GM21515 (cell line): ENCODE results near the gene SETD6.

Source experiments
- ATAC-seq: cut with Tn5 transposase; IDR thresholded peaks from one replicate; pipeline ENCODE4 v1.9.1; 2021; ENCODE audit not compliant: unreplicated experiment

The SETD6 gene

DNA sequence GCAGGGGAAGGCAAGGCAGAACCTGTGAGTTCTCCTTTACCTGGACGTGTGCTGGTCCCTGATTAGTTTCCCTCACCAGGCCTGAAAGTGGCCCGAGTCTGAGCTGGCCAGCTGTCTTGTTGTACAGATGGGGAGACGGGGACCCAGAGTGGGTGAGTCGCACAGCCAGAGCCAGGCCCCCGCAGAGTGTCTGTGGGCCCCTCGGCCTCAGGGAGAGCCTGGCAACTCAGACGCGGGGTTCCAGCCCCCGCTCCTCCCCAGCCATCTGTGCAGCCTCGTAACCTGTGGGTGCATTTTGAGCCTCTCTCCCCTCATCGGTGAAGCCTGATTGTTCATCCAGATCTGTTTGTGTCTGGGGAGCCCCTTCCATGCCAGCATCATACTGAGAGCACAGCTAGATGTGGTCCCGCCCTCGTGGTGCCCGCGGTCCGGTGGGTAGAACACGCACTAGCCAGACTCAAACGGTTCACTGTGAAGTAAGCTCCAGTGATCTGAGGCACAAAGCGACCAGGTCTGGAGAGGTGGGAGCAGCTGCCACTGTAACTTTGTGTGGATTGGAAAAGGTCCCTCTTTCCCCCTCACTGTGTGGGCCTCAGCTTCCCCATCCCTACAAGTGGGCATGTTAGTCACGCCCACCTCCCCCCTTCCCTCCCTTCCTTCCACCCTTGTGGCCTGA lies 21.4 kb upstream of the SETD6 start:
- ATAC-seq, result no peak

GRCh38 chr16:58494981-58495520 lies 20.3 kb upstream of the SETD6 start:
- ATAC-seq, result peak; percentile 52

- ATAC-seq, result no peak
Measured at GRCh38 chr16:58495521-58496331, 19.6 kb upstream of the SETD6 start.

DNA sequence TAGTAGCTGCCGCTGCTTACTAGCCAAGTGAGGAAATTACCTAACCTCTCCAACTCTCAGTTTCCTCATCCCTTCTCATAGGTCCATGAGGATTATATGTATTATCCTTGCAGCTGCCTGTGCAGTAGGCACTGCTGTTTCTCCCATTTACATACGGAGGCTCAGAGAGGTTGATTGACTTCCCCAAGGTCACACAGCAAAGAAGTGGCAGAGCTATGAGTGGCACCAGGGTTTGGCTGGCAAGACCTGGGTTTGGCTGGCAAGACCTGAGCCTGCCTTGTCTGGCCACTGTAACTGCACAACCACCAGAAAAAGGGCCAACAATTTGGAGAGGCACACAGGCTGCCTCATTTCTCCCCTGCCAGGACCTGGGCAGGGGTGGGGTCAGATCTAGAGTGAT lies 17.8 kb upstream of the SETD6 start:
- ATAC-seq, result no peak

DNA sequence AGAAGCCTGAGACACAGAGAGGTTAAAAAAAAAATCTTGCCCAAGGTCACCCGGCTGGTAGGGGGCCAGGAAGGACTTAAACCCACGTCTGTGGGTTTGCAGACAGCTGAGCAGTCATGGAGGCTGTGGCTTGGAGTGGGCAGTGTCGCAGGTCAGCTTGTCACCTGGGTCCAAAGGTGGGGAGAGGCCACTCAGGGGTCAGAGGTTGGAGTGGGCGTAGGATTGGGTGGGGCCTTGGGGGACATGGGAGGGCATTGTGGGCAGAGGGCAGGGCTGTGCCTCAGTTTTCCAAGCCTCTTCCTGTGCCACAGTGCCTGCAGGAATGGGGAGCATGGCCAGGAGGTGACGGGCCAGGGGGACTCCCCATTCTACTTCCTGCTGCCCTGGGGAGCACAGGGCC lies 17.4 kb upstream of the SETD6 start:
- no peak for ATAC-seq

- no peak for ATAC-seq
Measured at GRCh38 chr16:58498341-58499091, 16.8 kb upstream of the SETD6 start.

DNA sequence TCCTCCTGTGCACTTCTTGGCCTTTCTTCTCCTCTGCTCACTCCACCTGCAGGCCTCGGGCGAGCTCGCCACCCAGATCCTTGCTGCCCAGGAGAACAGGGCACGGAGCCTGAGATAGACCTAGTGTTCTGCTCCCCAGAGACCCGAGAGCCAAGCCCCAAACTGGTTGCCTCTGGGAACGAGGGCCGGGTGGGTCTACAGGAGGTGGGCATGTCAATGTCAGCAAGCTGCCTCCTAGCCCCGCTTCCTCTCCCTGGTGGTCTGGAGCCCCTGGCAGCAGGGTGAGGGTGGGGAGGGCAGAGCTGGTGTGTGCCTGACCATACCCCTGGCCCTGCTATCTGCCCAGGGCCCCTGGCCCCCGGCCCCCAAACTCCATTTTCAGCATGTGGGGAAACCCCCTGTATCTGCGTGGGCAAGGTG lies 16.2 kb upstream of the SETD6 start:
- ATAC-seq, result no peak

- ATAC-seq, result peak; percentile 54
Measured at GRCh38 chr16:58499615-58500351, 15.5 kb upstream of the SETD6 start, which contains the start of gene NDRG4. TSS of gene NDRG4 (plus strand) at chr16:58500143. CDS start at chr16:58500249, 106 bp downstream.

DNA sequence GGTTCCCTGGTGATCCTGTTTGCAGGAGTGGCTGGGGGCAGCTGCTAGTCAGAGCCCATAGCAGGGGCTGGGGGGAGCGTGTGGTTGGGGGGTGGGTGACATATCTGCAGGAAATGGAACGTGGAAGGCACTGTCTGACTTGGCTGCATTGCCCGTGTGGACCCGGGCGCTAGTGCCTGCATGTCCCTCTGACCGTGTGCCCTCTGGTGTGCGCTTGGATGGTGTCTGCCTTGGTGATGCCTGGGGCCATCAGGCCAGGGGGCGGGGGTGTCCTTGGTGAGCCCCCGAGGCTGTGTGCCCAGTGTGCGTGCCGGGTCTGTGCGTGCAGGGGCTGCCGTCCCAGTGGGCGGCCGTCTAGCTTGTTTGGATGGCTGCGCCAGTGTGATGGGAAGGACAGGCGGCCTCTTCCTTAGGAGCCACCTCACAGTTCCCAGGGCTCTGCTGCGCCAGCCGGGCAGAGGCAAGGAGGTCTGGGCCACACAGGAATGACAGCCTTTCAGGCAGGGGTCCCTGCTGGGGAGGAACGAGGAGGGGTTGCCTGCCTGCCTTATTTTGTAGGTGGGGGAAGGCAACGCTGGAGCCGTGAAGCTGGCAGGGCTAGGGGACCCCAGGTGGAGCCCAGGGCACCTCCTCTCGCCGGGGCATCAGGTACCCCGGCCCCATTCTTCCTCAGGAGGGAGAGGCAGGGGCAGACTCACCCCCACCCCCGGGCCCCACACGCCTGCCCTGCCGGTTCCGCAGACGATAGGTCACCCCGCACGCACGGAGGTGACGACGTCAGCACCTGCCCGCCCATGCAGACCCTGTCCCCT lies 14.7 kb upstream of the SETD6 start:
- ATAC-seq, result no peak

- ATAC-seq, result no peak
Measured at GRCh38 chr16:58501242-58502131, 13.8 kb upstream of the SETD6 start.

- no peak for ATAC-seq
Measured at GRCh38 chr16:58502217-58502921, 12.9 kb upstream of the SETD6 start.

DNA sequence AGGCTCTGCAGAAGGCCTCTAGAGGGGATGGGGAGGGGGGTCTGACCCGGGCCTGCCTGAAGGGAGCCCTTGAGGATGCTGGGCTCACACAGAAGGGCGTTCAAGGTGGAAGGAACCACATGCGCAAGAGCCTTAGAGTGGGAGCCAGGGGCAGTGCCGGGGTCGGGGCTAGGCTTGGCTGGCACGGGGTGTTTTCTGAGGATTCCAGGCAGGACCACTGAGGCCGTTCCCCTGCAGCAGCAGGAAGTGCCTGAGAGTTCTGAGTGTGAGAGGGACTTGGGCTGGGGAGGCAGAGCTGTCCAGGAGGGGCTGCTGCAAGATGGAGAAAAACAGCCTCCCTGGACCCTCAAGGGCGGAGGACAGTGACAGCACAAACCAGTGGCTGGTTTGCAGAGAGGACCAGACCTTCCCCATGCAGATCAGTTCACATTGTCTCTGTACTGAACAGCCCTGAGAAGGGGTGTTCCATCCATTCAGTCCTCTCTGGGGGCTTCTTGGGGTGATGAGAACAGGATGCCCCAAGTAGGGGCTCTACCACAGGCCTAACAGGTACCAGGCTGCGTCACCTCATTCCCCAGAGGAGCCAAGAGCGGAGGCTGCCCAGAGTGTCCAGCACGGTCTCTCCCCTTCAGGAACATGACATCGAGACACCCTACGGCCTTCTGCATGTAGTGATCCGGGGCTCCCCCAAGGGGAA lies 12.0 kb upstream of the SETD6 start:
- no peak for ATAC-seq

GRCh38 chr16:58503863-58504688 lies 11.2 kb upstream of the SETD6 start:
- no peak for ATAC-seq

DNA sequence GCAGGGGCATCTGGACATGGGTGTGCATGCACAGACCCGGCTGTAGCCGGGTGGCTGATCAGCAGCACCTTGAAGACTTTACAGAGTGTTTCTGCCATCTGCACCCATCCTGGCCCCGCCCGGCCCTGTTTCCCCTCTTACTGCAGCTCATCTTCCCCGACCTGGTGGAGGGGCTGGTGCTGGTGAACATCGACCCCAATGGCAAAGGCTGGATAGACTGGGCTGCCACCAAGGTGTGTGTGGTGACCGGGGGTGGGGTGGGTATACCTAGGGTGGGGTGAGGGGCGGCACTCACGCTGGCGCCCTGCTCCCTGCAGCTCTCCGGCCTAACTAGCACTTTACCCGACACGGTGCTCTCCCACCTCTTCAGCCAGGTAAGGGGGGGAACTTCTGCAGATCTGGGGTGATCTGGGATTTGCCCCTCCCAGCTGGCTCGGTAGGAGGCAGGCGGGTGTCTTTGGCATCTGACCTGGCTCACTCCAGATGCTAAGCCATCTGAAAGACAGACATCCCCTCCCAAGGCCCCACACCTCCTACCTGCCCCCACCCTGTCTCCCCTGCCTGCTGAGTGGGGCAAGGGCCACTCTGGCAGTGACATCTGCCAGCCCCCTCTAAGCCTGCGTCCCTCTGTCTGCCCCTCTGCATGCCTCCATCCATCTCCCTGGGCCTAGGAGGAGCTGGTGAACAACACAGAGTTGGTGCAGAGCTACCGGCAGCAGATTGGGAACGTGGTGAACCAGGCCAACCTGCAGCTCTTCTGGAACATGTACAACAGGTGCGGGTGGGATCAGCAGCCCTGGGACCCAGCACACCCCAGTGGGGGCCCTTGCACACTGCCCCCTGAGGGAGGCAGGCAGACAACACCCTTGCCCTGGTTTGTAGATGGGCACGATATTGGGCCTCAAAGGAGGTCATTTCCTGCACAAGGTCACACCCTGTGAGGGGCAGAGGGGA lies 8.8 kb upstream of the SETD6 start:
- ATAC-seq, result no peak

DNA sequence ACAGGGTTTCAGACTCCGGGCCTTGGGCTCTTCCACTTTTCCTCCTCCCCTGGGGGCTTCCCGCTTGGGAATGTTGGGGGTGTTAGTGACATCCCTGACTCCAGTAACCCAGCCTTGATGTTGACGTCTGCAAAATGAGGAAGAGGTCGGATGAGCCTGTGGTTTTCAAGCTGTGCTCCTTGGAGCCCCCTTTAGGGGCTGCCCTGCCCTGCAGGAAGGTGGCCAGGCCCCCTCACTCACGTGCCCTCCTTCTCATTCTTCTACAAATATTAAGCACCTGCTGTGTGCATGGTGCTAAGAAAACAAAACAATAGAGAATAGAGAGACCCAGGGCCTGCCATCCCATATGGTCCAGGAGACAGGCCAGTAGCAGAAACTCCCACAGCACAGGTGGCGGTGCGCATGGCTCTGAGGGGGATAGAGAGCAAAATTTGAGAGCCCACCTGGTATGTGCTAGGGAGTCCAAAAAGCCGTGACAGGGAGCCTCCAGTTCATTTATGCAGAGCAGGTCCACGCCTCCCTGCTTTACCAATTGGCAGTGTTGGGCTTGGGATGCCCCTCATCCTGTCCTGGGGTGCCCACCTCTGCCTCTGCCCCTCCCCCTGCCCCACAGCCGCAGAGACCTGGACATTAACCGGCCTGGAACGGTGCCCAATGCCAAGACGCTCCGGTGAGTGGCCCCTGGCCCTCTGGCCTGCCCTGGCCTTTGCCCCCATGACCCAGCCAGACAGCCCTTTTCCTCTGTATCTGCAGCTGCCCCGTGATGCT lies 7.9 kb upstream of the SETD6 start:
- no peak for ATAC-seq
